Measurements from ENCODE around the gene PFDN2.

The PFDN2 gene

DNA sequence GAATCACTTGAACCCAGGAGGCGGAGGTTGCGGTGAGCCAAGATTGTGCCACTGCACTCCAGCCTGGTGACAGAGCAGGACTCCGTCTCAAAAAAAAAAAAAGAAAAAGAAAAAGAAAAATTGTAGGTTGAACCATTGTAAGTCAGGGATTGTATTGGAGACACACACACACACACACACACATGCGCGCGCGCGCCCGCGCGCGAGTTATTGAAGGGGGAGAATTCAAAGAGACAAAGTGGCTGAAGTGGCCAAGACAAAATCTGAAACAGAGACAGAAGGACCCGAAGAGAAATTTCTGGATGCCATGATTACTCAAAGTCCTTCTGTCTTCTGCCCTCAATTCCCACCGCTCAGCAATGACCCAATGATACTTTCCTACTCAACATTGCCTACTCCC lies 23.4 kb downstream of the PFDN2 start:
- H3K4me2 ChIP-seq (ENCODE audit: low read length) = no peak overlapping the region
- H3K27me3 ChIP-seq (ENCODE audit: low read depth, low read length) = no peaks in the 10 kb centered on the region
- H3K79me2 ChIP-seq (ENCODE audit: low read length) = no peaks in the 10 kb centered on the region
- TF ChIP-seq EZH2phosphoT487 (IDR thresholded peaks at IDR 0.05; ENCODE audit: low read depth) = no peak
- TF ChIP-seq, protein P1, sequence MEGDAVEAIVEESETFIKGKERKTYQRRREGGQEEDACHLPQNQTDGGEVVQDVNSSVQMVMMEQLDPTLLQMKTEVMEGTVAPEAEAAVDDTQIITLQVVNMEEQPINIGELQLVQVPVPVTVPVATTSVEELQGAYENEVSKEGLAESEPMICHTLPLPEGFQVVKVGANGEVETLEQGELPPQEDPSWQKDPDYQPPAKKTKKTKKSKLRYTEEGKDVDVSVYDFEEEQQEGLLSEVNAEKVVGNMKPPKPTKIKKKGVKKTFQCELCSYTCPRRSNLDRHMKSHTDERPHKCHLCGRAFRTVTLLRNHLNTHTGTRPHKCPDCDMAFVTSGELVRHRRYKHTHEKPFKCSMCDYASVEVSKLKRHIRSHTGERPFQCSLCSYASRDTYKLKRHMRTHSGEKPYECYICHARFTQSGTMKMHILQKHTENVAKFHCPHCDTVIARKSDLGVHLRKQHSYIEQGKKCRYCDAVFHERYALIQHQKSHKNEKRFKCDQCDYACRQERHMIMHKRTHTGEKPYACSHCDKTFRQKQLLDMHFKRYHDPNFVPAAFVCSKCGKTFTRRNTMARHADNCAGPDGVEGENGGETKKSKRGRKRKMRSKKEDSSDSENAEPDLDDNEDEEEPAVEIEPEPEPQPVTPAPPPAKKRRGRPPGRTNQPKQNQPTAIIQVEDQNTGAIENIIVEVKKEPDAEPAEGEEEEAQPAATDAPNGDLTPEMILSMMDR (IDR thresholded peaks at IDR 0.05; ENCODE audit: low read depth, low read length) = no peak
- H2AFZ ChIP-seq (ENCODE audit: low read depth, low read length) = no peak overlapping the region
- peaks cover 5% of the 10 kb centered on the region for H3K36me3 ChIP-seq (replicated peaks; ENCODE audit: low read depth, low read length)
- H3K9ac ChIP-seq (ENCODE audit: low read length) = no peak overlapping the region
- no peak overlapping the region for H3K27ac ChIP-seq (ENCODE audit: low read length)
- no peak overlapping the region for H3K4me3 ChIP-seq (ENCODE audit: low read length)
- H4K20me1 ChIP-seq (ENCODE audit: insufficient read depth, low read length) = no peaks in the 10 kb centered on the region
- no peaks in the 10 kb centered on the region for H3K9me3 ChIP-seq (ENCODE audit: insufficient read depth, low read length)
- peaks cover 59% of the 10 kb centered on the region for H3K4me1 ChIP-seq (ENCODE audit: low read length)

DNA sequence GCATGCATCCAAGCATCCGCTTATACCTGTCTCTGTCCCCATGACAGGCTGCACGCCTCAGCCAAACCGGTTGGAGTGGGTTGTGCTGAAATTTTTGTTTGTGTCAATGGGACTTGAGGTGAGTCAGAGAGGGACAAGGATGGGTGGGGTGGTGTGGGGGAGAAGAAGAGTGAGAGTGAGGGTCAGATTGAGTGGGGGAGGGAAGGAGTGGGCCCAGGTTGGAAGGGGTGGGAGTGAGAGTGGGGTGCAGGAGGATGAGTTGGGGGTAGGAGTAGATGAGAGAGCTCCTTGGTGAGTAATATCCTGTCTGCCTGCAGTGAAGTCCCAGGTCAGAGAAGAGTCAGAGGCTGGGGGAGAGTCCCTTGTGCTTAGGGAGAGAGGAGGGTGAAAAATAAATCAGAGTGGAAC lies 25.2 kb downstream of the PFDN2 start:
- no peaks in the 10 kb centered on the region for H4K20me1 ChIP-seq (ENCODE audit: insufficient read depth, low read length)
- peaks cover 48% of the 10 kb centered on the region for H3K4me1 ChIP-seq (ENCODE audit: low read length)
- peak overlapping the region; percentile 21 for H3K4me2 ChIP-seq (ENCODE audit: low read length)
- no peaks in the 10 kb centered on the region for H3K9me3 ChIP-seq (ENCODE audit: insufficient read depth, low read length)
- H3K36me3 ChIP-seq (replicated peaks; ENCODE audit: low read depth, low read length) = no peaks in the 10 kb centered on the region
- no peak overlapping the region for H3K9ac ChIP-seq (ENCODE audit: low read length)
- H2AFZ ChIP-seq (ENCODE audit: low read depth, low read length) = no peak overlapping the region
- no peaks in the 10 kb centered on the region for H3K79me2 ChIP-seq (ENCODE audit: low read length)
- H3K27ac ChIP-seq (ENCODE audit: low read length) = no peak overlapping the region
- H3K27me3 ChIP-seq (ENCODE audit: low read depth, low read length) = no peaks in the 10 kb centered on the region
- H3K4me3 ChIP-seq (ENCODE audit: low read length) = no peak overlapping the region
- no peak for TF ChIP-seq EZH2phosphoT487 (IDR thresholded peaks at IDR 0.05; ENCODE audit: low read depth)
- TF ChIP-seq, protein P1 (IDR thresholded peaks at IDR 0.05; ENCODE audit: low read depth, low read length) = no peak

DNA sequence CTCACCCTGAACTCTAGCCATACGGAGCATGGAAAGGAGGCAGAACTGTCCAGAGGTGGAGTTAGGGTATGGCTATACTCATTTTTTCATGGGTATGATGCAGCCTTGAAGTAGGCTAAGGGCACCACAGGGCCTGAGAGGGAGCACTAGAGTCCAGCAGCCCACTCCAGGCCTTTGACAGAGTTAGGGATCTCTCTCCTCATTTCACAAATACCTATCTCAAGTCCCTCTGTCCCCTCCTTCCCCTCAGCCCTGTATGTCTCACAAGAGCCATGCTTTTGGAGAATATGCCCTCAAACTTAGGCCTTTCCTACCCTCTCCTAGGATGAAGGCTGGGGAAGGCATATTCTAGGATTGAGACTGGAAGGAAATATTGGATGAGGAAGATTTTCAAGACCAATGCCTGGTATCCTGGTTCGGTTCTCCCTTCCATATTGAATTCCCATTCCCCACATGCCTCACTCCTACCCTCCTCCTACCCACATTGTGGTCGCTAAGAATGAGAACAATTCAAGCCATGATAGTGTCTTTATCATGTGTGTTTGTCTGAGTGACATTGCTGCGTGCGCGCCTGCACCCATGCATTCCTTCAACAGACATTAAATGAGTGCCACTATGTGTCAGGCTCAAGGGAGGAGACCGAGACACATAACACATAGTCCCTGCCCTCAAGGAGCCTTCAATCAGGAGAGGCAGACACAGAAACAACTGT lies 25.9 kb downstream of the PFDN2 start:
- Histone ChIP-seq H3K4me1 (ENCODE audit: low read length) (peaks cover 42% of the 10 kb centered on the region), H2AFZ (ENCODE audit: low read depth, low read length) (no peak overlapping the region), H3K9me3 (ENCODE audit: insufficient read depth, low read length) (no peaks in the 10 kb centered on the region), H3K27ac (ENCODE audit: low read length) (no peak overlapping the region), H3K4me2 (ENCODE audit: low read length) (no peak overlapping the region), H3K9ac (ENCODE audit: low read length) (no peak overlapping the region), H3K4me3 (ENCODE audit: low read length) (no peak overlapping the region), H3K79me2 (ENCODE audit: low read length) (no peaks in the 10 kb centered on the region), H3K27me3 (ENCODE audit: low read depth, low read length) (no peaks in the 10 kb centered on the region), H4K20me1 (ENCODE audit: insufficient read depth, low read length) (no peaks in the 10 kb centered on the region), H3K36me3 (replicated peaks; ENCODE audit: low read depth, low read length) (no peaks in the 10 kb centered on the region)
- no peak for TF ChIP-seq EZH2phosphoT487 (IDR thresholded peaks at IDR 0.05; ENCODE audit: low read depth)
- TF ChIP-seq, protein P1 (IDR thresholded peaks at IDR 0.05; ENCODE audit: low read depth, low read length) = no peak

DNA sequence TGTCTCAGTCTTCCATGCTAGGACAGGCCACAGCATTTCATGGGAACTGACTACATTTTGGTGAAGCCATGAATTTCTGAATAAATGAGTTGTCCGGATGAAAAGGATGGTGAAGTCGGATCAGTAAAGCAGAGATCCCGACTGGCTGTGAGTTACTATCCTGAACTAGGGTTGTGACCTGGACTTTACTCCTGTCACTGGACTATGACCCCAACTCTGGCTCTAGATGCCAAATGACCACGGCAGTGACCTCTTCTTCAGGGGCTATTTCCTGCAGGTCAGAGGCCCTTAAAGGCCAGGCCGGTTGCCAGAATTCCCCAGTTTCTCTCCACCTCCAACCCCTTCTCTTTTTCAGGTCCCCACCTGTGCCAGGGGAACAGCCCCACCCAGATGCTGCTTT lies 26.7 kb downstream of the PFDN2 start:
- Histone ChIP-seq H3K9ac (ENCODE audit: low read length) (no peak overlapping the region), H3K27me3 (ENCODE audit: low read depth, low read length) (no peaks in the 10 kb centered on the region), H3K36me3 (replicated peaks; ENCODE audit: low read depth, low read length) (no peaks in the 10 kb centered on the region), H3K4me1 (ENCODE audit: low read length) (peaks cover 34% of the 10 kb centered on the region), H3K9me3 (ENCODE audit: insufficient read depth, low read length) (no peaks in the 10 kb centered on the region), H2AFZ (ENCODE audit: low read depth, low read length) (no peak overlapping the region), H3K4me2 (ENCODE audit: low read length) (no peak overlapping the region), H3K4me3 (ENCODE audit: low read length) (no peak overlapping the region), H3K27ac (ENCODE audit: low read length) (no peak overlapping the region), H4K20me1 (ENCODE audit: insufficient read depth, low read length) (no peaks in the 10 kb centered on the region), H3K79me2 (ENCODE audit: low read length) (no peaks in the 10 kb centered on the region)
- TF ChIP-seq EZH2phosphoT487 (IDR thresholded peaks at IDR 0.05; ENCODE audit: low read depth) = no peak
- TF ChIP-seq, protein P1 (IDR thresholded peaks at IDR 0.05; ENCODE audit: low read depth, low read length) = no peak
